Cardiac muscle cell (in vitro differentiated cells and primary cell): ENCODE results near the gene CCDC150. TPM values are rescaled to one million over a fixed set of nuclear protein-coding genes. Genes with fewer than 3 reads are reported as not detected.

Experiments used
- DNase-seq, 2 donors: peaks; one replicate each; pipeline versions ENCODE4 v3.0.0 to v3.0.0-alpha.2; 2010 to 2017; ENCODE audit warnings: low read depth in 1 of 2, low spot score in 1 of 2
- H3K27ac ChIP-seq: fragments of 200-600 bp; sonication (generic); 2 replicates; pipeline ENCODE4 v1.5.1; 2016
- H3K27me3 ChIP-seq: fragments of 200-600 bp; sonication (generic); 2 replicates; pipeline ENCODE4 v1.6.0; 2016; ENCODE audit warnings: control low read depth
- H3K36me3 ChIP-seq: fragments of 200-600 bp; sonication (generic); 2 replicates; pipeline ENCODE4 v1.5.1; 2016; ENCODE audit warnings: control low read depth
- H3K4me1 ChIP-seq: fragments of 200-600 bp; sonication (generic); 2 replicates; pipeline ENCODE4 v1.8.1; 2017; ENCODE audit warnings: low read depth, mild to moderate bottlenecking, mixed run types
- H3K4me3 ChIP-seq: fragments of 200-600 bp; sonication (generic); 2 replicates; pipeline ENCODE4 v1.5.1; 2016; ENCODE audit warnings: mild to moderate bottlenecking
- H3K9me3 ChIP-seq: fragments of 200-600 bp; sonication (generic); 2 replicates; pipeline ENCODE4 v1.5.1; 2017; ENCODE audit warnings: low read depth, mild to moderate bottlenecking, control low read depth
- polyA plus RNA-seq: library from polyadenylated mRNA; unstranded; fragments of >200 nt; fragmentation: Nextera tagmentation; extraction: Ambion mirVana; gene quantifications from 2 replicates; pipeline ENCODE4 v1.2.1, GENCODE V29; 2016
- total RNA-seq: library from RNA; depleted of rRNA; stranded (reverse); fragments of >200 nt; gene quantifications from 2 replicates; pipeline ENCODE4 v1.2.3, GENCODE V29; 2016
- TF ChIP-seq, protein P1 (sequence below): IDR thresholded peaks from 2 replicates; pipeline ENCODE4 v1.5.1; 2012; ENCODE audit warnings: low read depth, mild to moderate bottlenecking, low read length

The CCDC150 gene
- total and polyA plus RNA-seq, 2 experiments from 2014 or later, result 6.1 to 8.0 TPM

DNA sequence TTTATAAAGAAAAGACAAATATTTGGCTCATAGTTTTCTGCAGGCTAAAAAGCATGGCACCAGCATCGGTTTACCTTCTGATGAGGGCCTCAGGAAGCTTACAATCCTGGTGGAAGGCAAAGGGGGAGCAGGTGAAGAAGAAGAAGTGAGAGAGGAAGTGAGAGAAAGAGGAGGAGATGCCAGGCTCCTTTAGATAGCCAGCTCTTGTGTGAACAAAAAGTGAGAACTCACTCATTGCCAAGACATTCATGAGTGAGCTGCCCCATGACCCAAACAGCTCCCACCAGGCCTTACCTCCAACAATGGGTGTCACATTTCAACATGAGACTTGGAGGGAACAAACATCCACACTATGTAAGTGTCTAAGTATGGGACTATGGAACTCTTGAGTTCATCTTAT, 14.3 kb downstream of the CCDC150 start:
- no peak for DNase-seq
- H3K27ac ChIP-seq, result no peak overlapping the region
- no peaks in the 10 kb centered on the region for H3K36me3 ChIP-seq
- TF ChIP-seq, protein P1, sequence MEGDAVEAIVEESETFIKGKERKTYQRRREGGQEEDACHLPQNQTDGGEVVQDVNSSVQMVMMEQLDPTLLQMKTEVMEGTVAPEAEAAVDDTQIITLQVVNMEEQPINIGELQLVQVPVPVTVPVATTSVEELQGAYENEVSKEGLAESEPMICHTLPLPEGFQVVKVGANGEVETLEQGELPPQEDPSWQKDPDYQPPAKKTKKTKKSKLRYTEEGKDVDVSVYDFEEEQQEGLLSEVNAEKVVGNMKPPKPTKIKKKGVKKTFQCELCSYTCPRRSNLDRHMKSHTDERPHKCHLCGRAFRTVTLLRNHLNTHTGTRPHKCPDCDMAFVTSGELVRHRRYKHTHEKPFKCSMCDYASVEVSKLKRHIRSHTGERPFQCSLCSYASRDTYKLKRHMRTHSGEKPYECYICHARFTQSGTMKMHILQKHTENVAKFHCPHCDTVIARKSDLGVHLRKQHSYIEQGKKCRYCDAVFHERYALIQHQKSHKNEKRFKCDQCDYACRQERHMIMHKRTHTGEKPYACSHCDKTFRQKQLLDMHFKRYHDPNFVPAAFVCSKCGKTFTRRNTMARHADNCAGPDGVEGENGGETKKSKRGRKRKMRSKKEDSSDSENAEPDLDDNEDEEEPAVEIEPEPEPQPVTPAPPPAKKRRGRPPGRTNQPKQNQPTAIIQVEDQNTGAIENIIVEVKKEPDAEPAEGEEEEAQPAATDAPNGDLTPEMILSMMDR, result no peak
- no peaks in the 10 kb centered on the region for H3K4me1 ChIP-seq
- H3K9me3 ChIP-seq, result no peaks in the 10 kb centered on the region
- no peaks in the 10 kb centered on the region for H3K27me3 ChIP-seq
- no peak overlapping the region for H3K4me3 ChIP-seq

DNA sequence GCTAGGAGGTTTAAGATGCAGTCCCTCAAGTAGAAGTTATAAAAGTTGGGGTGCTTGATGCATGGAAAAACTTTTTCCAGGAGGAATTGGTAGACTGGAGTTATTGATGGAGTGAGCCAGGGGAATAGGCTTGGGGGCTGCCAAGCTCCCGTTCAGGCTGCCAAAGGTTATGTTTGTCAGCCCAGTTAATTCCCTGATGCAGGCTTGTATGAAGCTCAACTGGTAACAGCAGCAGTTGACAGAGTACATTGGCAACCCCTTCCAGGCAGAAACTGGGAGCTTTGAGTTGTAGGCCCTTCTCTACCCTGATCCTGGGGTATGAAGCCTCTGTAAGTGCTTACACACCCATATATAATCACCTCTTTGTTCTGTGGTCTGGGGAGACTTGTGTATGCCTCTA, 16.2 kb downstream of the CCDC150 start:
- TF ChIP-seq, protein P1, result no peak
- Histone ChIP-seq H3K9me3 (no peaks in the 10 kb centered on the region), H3K27ac (no peak overlapping the region), H3K36me3 (no peaks in the 10 kb centered on the region), H3K4me1 (no peaks in the 10 kb centered on the region), H3K4me3 (no peak overlapping the region), H3K27me3 (no peaks in the 10 kb centered on the region)
- no peak for DNase-seq

DNA sequence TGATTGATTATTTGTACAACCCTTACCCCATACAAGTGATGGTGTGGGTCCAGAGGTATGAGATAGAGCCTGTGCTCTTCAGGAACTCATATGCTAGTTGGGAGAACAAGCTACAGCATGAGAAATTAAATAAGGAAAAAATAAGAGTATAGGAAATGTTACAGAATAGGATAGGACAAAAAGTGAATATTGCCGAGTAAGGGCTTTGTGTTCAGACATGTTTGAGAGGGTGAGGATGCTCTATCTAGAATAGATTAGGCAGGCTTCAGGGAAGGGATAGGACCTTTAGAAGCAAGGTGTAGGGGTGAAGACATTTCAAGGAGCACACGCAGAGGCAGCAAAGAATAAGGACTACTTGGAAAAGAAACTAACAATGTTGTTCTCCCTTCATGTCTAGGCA, 17.8 kb downstream of the CCDC150 start:
- no peaks in the 10 kb centered on the region for H3K36me3 ChIP-seq
- no peak overlapping the region for H3K27ac ChIP-seq
- DNase-seq, result no peak
- no peaks in the 10 kb centered on the region for H3K27me3 ChIP-seq
- no peaks in the 10 kb centered on the region for H3K9me3 ChIP-seq
- H3K4me1 ChIP-seq, result no peaks in the 10 kb centered on the region
- TF ChIP-seq, protein P1, result no peak
- no peak overlapping the region for H3K4me3 ChIP-seq

DNA sequence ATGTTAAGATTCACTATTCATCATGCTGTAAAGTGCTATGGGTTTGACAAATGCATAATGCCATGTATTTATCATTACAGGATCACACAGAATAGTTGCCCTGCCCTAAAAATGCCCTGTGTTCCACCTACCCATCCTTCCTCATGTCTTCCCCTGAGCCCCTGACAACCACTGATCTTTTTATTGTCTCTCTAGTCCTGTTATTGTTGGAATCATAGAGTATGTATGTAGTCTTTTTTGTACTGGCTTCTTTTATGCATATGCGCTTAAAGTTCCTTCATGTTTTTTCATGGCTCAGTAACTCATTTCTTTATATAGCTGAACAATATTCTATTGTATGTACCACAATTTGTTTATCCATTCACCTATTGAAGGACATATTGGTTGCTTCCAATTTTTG, 20.3 kb downstream of the CCDC150 start:
- DNase-seq, result no peak
- H3K27me3 ChIP-seq, result no peaks in the 10 kb centered on the region
- no peak overlapping the region for H3K4me3 ChIP-seq
- no peaks in the 10 kb centered on the region for H3K36me3 ChIP-seq
- no peaks in the 10 kb centered on the region for H3K9me3 ChIP-seq
- H3K4me1 ChIP-seq, result no peaks in the 10 kb centered on the region
- TF ChIP-seq, protein P1, result no peak
- H3K27ac ChIP-seq, result no peak overlapping the region

DNA sequence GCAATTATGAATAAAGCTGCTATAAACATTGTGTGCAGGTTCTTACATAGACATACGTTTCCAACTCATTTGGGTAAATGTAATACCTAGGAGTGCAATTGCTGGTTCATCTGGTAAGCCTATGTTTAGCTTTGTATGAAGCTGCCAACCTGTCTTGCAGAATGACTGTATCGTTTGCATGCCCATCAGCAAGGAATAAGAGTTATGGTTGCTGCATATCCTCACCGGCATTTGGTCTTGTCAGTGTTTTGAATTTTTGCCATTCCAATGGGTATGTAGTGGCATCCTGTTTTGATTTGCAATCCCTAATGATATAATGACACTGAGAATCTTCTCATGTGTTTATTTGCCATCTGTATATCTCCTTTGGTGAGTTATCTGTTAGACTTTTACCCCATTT, 20.7 kb downstream of the CCDC150 start:
- Histone ChIP-seq H3K27me3 (no peaks in the 10 kb centered on the region), H3K9me3 (no peaks in the 10 kb centered on the region), H3K27ac (no peak overlapping the region), H3K36me3 (no peaks in the 10 kb centered on the region), H3K4me3 (no peak overlapping the region), H3K4me1 (no peaks in the 10 kb centered on the region)
- TF ChIP-seq, protein P1, result no peak
- DNase-seq, result peak in 1 of 2 donors; percentile 23

DNA sequence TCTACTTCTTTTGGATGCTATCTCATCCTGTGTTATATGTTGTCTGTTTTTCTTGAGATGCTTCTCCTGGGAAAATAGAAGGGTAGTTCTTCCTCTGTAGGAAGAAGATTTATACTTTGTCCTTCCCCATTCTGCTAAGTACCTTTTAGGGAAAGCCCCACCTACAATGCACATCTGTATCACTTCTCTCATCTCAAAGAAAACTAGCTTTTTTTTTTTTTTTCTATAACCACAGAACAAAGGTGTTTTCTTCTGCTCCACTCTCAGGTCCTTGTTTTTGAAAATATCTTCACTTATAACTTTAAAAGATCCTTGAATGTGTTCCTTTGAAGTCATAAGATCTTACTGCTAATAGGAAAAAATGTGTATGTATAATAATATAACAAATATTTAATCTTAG, 30.8 kb downstream of the CCDC150 start:
- Histone ChIP-seq H3K4me3 (no peak overlapping the region), H3K27me3 (no peaks in the 10 kb centered on the region), H3K9me3 (no peaks in the 10 kb centered on the region), H3K36me3 (no peaks in the 10 kb centered on the region), H3K4me1 (no peaks in the 10 kb centered on the region), H3K27ac (no peak overlapping the region)
- no peak for DNase-seq
- TF ChIP-seq, protein P1, result no peak
